HG02763 (cell line): ENCODE data around the gene ENOX2.
"Not testable (repeated sequence)": the region's sequence is repeated elsewhere in the genome, so short reads cannot be mapped to it uniquely, and the experiment has no call there.

Experiments used
- ATAC-seq: cut with Tn5 transposase; IDR thresholded peaks from one replicate; pipeline ENCODE4 v1.9.1; 2021; ENCODE audit warnings: mild to moderate bottlenecking, moderate library complexity; ENCODE audit not compliant: unreplicated experiment

ENOX2 gene

DNA sequence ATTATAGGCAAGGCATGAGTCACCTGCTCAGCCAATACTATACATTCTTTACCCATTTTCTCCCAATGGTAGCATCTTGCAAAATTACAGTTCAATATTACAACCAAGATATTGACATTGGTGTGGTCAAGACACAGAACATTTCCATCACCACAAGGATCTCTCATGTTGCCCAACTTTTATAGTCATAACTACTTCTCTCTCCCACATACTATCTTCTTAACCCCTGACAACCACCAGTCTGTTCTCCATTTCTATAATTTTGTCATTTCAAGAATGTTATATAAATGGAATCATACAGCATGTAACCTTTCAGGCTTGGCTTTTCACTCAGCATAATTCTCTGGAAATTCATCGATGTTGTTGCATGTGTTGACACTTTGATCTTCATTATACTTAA lies 144.9 kb downstream of the ENOX2 start:
- no peak for ATAC-seq

DNA sequence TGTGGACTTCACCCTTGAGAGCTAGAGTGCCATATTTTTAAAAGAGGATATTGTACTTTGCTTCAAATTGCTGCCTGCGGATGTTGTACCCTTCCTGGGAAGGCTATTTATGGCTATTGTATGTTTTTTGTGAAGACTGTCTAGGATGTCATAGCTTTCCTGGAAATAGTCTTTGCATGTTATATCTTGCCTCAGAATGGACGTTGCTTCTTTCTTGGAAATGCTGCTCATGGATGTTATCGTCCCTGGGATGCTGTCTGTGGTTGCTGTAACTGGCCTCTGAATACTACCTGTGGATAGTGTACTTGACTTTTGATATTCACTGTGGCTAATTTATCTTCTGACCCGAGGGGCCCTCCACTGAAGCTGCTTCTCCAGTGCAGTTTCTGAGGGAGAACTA lies 146.8 kb downstream of the ENOX2 start:
- ATAC-seq, result no peak

DNA sequence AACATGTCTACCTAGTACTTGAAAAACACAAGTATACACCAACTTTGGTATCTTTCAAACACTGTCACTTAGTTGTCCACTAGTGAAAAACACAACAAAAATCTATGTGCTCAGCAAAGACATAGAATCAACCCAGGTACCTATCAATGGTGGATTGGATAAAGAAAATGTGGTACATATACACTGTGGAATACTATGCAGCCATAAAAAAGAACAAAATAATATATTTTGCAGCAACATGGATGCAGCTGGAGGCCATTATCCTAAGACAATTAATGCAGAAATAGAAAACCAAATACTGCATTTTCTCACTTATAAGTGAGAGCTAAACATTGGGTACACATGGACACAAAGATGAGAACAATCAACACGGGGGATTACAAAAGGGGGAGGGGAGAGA lies 148.7 kb downstream of the ENOX2 start:
- ATAC-seq, result no peak

DNA sequence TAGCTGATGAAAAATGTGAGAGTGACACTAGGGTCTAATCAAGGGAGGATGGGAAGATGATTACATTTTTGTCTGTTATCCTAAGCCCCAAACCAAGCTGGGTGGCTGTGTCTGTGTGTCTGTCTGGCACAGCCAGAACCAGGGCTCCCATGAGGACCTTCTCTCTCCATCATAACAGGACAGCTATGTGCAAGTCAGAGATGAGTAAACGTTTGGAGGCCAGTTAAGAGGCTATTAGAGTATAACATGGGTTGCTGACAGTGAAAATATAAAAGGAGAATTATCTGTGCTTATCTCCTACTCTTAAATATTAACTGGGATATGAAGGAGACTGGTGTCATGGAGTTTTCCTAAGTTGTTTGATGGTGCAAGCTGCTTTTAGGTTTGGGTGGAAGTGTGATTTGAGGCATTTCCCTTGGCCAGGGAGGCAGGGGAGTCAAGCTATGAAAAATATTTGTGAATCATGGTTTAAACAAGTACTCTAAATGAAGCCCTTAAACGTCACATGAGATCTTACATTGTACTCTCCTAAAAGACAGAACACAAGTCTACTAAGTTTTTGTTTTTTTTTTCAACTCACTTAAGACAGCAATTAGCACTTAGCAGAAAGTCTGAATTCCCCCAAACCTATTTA lies 156.2 kb downstream of the ENOX2 start:
- no peak for ATAC-seq

DNA sequence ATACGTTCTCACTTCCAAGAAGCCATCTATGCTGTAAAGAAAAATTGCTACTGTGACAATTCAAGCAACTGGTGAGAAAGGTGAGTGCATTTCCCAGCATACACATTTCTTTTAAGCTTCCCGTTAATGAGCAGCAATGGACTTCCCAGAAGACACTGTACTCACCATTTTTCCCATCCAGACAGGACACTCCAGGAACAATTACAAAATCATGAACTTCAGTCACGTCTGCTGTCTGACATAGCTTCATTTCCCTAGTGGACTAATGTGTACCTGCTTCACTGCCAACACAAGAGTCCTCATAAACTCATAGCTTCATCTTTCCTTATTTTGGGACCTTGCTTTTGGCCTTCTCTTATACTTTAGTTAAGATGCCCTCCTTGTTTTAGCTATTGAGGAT lies 156.9 kb downstream of the ENOX2 start:
- no peak for ATAC-seq

DNA sequence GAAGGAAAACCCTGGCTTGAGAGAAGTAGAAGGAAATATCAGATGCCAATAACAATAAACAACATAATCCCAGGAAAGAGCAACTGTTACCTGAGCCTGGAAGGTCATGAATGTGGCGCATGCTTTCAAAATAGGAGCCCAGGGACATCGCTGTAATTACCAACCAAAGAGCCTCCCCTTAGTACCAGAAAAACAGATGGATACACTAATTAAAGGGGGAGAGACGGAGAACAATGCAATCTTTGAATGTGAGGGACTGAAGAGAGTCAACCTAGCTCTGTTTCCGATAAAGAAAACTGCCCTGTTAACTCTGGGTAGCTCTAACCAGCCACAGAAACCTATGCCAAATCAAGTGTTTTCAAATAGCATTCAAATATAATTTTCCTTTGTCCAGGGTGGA lies 161.4 kb downstream of the ENOX2 start:
- no peak for ATAC-seq

DNA sequence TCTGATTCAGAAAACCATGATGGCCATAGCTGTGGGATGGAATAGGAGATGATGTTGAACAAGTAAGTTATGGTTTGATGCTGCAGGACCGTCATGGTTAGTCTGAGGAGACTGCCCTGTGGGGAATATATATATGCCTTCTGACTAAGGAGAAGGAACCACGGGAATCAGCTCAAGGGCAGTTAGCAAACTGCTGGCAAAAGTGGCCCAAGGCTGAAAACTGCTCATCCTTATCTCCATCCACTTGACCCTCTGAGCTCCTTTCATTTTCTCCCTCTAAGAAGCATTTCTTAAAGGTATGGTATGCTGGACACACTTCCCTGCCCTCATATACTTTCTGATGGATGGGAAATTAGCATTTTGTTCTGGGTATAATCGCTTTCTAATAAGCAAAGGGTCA lies 161.9 kb downstream of the ENOX2 start:
- ATAC-seq, result no peak

DNA sequence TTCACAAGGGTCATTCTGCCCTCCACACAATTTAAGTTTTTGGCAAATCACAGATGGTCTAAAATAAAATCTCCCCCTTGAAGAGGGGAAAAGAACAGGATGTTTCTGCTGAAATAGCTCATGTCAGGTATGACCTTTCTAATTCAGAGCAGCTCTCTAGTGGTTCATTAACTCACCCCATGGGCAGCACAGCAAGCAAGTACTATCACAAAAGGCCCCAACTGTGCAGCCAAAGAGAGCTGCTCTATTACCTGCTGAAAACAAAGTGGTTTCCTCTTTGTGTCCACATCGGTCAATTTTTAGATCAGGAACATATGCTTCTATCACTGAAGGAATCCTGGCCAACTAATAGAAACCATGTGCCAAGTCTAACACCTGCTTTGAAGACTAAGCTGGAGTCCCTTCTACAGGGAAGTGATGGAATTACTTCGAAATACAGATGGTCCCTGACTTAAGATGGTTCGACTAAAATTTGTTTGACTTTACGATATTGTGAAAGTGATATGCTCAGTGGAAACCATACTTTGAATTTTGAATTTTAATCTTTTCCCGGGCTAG lies 164.3 kb downstream of the ENOX2 start:
- no peak for ATAC-seq

DNA sequence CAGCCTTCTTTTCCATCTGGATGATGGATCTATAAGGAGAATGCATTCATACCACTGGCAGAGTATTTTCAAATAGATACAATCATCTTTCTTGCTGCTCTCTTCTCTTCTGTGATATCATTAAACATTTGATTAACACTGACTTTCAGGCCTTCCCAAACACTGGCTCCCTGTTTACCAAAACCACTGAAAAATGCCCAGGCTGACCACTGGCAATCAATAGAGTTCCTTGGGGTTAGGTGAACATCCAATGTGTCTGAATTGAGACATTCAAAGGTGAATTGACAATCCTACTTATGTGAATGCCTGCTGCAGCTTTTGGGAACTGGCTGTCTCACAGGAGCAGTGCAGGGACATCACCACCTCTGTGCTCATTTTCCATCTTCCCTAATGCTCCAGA lies 168.3 kb downstream of the ENOX2 start:
- no peak for ATAC-seq

DNA sequence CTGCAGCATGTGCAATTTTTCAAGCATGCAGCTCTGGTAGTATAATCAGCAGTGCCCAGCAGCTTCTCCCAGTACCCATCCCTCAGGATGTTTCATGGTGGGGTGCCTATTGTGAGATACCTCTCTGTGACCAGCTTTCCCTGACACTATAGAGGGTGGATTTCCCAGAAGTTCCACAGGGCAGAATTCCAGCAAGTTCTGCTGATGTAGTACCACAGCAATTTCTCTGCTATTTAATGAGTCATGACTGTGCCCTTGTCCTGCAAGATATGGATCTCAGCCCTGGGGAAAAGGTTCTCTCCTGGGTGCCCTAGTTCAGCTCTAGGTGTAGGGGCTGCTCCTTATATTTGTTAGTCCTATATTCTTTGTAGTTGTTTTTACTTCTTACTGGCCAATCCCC lies 174.8 kb downstream of the ENOX2 start:
- ATAC-seq, result no peak

DNA sequence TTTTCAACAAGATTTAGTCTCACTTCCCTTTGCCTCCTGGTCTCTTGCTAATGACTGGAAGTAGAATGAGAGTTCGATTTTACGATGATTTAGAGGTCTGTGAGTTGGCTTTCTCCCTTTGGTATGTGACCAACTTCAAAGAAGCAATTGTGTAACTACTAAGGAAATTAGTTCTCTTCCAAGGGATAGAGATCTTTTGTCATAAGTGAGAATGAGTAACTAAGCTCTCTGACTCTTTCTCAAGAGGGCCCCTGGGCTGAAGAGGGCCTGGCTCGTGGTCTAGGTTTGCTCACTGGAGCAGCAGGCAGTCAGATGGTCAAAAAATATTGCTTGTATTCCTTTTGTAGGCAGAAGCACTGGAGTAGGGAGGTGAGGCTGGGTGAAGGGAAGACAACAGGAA lies 176.3 kb downstream of the ENOX2 start:
- ATAC-seq, result no peak

DNA sequence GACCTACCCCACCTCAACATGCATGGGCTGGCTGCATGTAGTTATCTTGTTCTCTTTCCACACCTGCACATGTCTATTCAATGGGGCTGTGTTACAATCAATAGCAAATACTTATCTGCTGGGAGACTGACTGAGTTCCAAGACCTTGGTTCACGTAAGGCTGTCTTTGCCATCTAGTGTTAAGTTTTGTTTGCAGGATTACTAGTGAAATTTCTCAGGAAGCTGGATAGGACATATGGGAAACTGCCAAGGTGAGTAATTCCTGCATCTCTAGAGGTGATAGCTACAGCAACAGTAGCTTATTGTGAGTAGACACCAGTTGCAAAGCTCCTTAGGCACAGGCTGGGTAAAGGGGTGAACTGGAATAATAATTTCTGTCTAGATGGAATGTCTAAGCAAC lies 177.5 kb downstream of the ENOX2 start:
- ATAC-seq, result no peak

DNA sequence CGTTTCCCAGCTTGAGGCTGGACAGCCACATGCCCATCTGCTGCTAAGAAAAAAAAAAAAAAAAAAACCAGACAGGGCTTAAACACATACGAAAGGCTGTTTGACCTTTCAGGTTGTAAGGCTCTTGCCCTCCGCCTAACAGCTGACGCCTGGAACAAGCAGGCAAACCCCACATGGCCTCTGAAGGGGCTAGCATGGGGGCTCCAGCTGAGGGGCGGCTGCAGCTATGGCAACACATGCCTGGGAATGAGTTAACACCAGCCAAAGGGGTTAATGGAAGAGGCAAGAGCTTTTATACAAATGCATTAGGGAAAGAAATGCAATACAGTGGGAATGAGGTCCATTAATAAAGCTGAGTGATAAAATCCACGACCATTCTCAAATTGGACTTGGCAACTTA lies 183.6 kb downstream of the ENOX2 start:
- no peak for ATAC-seq

DNA sequence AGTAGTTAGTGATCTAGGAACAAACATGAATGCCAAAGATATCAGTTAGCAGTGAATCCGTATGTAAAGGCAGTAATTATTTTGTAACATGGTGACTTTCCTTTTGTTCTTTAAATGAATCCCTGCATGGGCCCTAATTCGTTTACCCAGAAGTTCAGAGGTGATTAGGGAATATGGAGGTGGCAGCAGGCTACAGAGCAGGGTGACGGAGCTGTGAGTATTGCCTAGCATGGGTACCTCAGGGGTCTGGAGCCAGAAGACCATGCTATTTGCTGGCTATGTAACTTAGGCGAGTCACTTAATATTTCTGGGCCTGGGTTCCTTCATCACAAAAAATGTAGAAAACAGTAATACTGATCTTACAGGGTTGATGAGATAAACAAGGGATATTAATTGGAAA lies 184.9 kb downstream of the ENOX2 start:
- no peak for ATAC-seq

DNA sequence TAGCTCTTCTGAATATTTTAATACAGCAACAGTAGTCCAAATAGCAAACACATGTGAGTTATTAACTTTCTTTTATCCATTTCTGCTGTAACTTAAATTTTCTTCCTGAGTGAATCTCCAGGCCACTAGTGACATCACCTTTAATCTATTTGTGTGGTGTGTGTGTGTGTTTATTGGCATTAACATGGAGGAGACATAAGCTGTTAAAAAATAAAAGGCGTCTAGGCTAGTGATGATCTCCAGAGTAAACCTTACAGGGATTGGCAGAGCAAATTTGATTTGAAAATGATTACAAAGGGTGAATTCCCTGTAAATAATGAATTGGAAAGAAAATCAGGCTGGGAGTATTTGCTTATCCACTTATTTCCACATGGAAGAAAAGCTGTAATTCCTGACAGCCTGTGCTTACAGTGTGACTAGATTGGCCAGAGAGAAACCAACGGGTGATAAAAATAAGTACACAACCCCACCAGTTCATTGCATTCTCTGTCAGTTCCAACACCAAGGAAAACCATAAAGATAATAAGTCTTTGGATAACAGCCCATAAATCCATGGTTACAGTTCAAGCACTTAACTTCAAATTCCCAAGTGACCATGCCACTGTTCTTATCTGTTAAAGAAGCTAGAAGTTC lies 186.1 kb downstream of the ENOX2 start:
- no peak for ATAC-seq

DNA sequence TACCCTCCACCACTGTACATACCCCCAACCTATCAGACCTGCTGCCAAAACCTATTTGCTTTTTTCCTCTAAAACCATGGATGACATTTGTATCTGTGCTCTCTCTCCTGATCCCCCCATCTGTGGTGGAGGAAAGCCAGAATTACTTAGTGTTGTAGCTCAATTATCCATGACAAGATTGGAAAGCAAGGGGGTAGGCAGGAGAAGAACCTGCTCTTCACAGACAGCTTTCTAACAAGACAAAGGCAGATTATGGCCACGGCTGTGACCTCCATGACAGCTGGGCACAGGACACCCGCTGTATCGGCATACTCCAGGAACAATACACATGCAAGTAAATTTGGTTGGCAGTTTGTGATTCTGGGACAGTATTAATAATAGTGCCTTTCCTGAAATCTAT lies 186.7 kb downstream of the ENOX2 start:
- ATAC-seq, result no peak

DNA sequence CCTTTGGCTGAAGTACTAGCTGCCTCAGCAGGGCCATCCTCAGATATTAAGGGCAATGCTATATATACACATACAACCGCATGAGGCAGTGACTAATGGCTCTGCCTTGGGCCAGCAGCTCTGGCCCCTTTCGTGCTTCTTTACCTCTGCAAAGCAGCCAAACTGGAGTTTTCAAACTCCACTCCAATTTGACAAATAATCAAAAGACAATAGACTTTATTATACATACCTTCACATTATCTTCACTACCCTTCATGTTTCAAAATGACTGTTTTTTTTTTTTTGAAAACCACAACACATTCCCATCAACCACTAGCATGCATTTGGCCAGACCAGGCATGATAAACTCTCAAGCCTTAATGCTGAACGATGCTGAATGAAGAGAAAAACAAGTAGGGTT lies 187.7 kb downstream of the ENOX2 start:
- no peak for ATAC-seq

DNA sequence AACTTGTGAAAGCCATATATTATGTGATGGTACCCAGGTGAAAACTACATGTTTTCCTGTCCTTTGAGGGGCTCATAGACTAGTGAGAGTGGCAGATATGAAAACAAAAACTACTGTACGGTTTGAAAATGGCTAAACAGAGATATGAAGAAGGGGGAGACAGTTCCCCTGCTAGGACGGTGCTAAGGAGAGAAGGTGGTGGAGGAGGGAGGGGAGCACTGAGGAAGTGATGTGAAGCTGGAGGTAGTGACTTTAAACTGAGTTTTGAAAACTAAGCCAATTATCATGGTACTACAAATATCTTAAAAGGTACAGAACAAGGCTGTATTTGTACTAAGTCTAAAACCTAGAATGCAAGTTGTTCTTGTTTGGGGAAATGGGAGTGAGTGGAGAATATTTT lies 188.3 kb downstream of the ENOX2 start:
- ATAC-seq, result no peak

DNA sequence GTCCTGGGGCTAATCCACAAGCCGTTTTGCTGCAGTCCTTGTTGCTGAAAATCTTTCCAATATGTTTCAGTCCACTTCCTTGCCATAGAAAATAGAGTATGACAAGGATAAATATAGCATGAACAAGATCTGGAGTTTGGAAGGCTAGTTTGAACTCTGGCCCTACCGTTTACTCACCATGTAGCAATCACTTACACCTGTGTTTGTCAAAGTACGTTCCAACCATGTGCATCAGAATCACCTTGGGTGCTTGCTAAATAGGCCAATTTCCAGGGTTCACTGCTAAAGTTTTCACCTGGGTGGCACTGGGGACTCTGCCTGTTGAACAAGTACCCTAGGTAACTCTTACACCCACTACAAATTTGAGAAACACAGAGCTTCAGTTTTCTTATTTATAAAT lies 188.9 kb downstream of the ENOX2 start:
- ATAC-seq, result no peak

DNA sequence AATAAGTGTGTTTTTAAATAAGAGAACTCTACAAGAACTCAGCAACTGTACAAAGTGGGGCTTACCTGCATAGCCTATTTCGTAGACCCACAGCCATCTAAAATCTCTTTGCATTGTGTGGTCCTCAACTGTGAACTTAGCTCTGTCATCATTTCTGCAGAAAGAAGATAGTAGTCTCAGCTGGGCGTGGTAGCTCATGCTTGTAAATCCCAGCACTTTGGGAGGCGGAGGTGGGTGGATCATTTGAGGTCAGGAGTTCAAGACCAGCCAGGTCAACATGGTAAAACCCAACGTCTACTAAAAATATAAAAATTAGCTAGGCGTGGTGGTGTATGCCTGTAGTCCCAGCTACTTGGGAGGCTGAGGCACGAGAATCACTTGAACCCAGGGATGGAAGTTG lies 193.8 kb downstream of the ENOX2 start:
- not testable (repeated sequence) for ATAC-seq

DNA sequence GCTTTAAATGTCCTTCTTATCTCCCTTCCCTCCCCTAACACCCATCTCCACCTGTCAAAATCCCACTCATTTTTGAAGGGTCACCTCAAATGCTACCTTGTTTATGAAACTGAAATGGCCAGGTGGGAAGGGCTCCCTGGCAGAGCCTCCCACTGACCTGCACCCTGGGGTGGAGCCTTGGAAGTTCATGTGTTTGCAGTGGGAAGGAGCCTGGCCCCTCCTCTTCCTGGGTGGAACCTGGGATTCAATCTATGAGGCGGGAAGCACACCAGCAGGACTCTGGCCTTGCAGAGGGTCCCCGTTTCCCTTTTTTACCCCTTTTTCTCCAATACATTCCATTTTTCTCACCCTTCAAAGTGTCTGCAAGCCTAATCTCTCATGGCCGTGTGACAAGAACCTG lies 197.4 kb downstream of the ENOX2 start:
- no peak for ATAC-seq

DNA sequence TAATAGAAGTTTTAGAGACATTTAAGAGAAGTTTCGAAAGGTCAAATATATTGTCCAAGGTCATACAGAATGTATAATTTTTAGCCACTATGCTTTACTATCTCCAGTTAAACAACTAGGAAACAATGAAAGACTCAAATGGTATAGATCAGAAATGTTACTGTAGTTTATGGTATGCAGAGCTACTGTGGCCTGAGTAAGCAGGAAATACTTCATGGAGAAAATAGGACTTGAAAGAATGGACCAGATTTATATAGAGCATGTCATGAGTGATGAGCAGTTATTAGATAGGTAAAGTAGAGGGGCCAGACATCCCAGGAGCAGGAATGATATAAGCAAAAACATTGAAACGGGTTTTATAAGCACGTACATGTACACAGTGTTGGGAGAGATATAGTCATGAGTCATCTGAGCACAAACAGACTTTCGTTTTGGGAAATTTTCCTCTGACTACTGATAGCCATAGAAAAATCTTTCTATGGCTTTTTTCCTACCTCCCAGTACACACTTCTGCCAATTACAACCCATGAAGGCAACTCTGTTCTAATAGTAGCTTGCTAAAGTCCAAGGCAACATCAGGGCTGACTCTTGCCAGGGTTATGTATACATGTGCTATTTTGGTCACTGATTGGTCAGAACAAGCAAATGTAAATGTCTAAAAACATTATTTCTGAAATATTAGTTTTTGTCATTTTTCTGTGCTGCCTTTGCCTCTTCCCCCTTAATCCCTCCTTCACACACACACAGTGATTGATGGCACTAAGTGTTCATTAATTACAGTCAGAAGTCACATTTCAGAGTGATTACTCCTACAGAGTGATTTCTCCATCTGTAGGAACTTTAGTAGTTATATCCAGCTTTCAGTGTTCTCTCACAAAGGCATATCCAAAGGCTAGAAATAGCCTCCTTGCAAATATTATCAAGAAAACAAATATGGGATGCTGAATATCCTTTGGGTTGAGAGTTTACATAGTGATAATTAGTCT lies 198.7 kb downstream of the ENOX2 start:
- ATAC-seq, result no peak
